Neural crest cell (in vitro differentiated cells): Measurements from ENCODE around the gene LTBP4. TPM values are rescaled to one million over a fixed set of nuclear protein-coding genes. Genes with fewer than 3 reads are reported as not detected.

Experiments used
- DNase-seq: peaks from one replicate; pipeline ENCODE4 v3.0.0; 2021; ENCODE audit warnings: low read depth, mixed read lengths, low spot score
- H3K27ac Mint-ChIP-seq: one replicate; pipeline ENCODE4 v1.8.0; 2021; ENCODE audit warnings: mild to moderate bottlenecking, mixed read lengths; ENCODE audit not compliant: unreplicated experiment
- H3K27me3 Mint-ChIP-seq: 2 replicates; pipeline ENCODE4 v1.8.0; 2021; ENCODE audit warnings: low read depth, mild to moderate bottlenecking, mixed read lengths
- H3K36me3 Mint-ChIP-seq: 2 replicates; pipeline ENCODE4 v1.8.0; 2021; ENCODE audit warnings: low read depth, mild to moderate bottlenecking, mixed read lengths
- H3K4me1 Mint-ChIP-seq: 2 replicates; pipeline ENCODE4 v1.8.0; 2021; ENCODE audit warnings: mixed read lengths
- H3K4me3 Mint-ChIP-seq: one replicate; pipeline ENCODE4 v1.8.0; 2021; ENCODE audit warnings: mild to moderate bottlenecking, mixed read lengths
- H3K9me3 Mint-ChIP-seq: 2 replicates; pipeline ENCODE4 v1.8.0; 2021; ENCODE audit warnings: mixed read lengths
- CTCF ChIP-seq: fragments of 200-600 bp; sonication (generic); conservative IDR thresholded peaks from 2 replicates; pipeline ENCODE4 v1.5.0; 2021; ENCODE audit warnings: antibody characterized with exemption, mild to moderate bottlenecking
- total RNA-seq: library from RNA; stranded (reverse); gene quantifications from 2 replicates; pipeline ENCODE4 v1.2.1, GENCODE V29; 2021

The LTBP4 gene
- total RNA-seq, 1 donor from 2014 or later: 125 TPM

GRCh38 chr19:40605216-40605971, 4.2 kb downstream of the LTBP4 start:
- H3K36me3 Mint-ChIP-seq: peaks cover 4% of the 10 kb centered on the region
- DNase-seq: no peak
- H3K4me3 Mint-ChIP-seq: peak overlapping the region; percentile 81
- H3K27ac Mint-ChIP-seq: no peak overlapping the region
- no peak for TF ChIP-seq CTCF
- H3K27me3 Mint-ChIP-seq: peaks cover 92% of the 10 kb centered on the region
- no peaks in the 10 kb centered on the region for H3K9me3 Mint-ChIP-seq
- peaks cover 42% of the 10 kb centered on the region for H3K4me1 Mint-ChIP-seq

GRCh38 chr19:40607311-40608239, 6.4 kb downstream of the LTBP4 start:
- Mint-ChIP-seq H3K36me3 (peaks cover 9% of the 10 kb centered on the region), H3K27me3 (peaks cover 97% of the 10 kb centered on the region), H3K4me3 (peak overlapping the region; percentile 63), H3K27ac (no peak overlapping the region), H3K4me1 (peaks cover 50% of the 10 kb centered on the region), H3K9me3 (no peaks in the 10 kb centered on the region)
- DNase-seq: no peak
- TF ChIP-seq CTCF: no peak

GRCh38 chr19:40608240-40608621, 7.1 kb downstream of the LTBP4 start:
- DNase-seq: no peak
- no peak overlapping the region for H3K4me3 Mint-ChIP-seq
- peaks cover 95% of the 10 kb centered on the region for H3K27me3 Mint-ChIP-seq
- H3K9me3 Mint-ChIP-seq: no peaks in the 10 kb centered on the region
- peaks cover 10% of the 10 kb centered on the region for H3K36me3 Mint-ChIP-seq
- peaks cover 47% of the 10 kb centered on the region for H3K4me1 Mint-ChIP-seq
- no peak for TF ChIP-seq CTCF
- H3K27ac Mint-ChIP-seq: no peak overlapping the region

DNA sequence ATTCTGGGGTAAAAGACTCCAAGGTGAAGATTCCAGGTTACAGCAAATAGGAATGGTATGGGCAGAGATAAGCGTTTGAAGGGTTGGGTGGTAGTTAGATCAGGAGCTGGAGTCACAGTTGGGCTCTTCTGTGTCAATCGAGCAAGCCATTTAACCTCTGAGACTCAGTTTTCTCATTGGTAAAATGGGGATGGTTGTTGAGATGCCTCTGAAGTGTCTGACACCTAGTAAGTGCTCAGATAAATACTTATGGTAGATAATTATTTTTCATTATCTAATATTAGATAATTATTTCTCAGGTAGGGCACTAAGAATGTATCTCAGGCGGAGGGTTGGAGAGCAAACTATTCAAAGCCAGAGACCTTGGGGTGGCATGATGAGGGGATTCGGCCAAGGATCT, 7.8 kb downstream of the LTBP4 start:
- H3K9me3 Mint-ChIP-seq: no peaks in the 10 kb centered on the region
- peaks cover 10% of the 10 kb centered on the region for H3K36me3 Mint-ChIP-seq
- H3K27me3 Mint-ChIP-seq: peaks cover 95% of the 10 kb centered on the region
- peak overlapping the region; percentile 40 for H3K4me3 Mint-ChIP-seq
- H3K4me1 Mint-ChIP-seq: peaks cover 49% of the 10 kb centered on the region
- no peak for DNase-seq
- H3K27ac Mint-ChIP-seq: no peak overlapping the region
- TF ChIP-seq CTCF: no peak

DNA sequence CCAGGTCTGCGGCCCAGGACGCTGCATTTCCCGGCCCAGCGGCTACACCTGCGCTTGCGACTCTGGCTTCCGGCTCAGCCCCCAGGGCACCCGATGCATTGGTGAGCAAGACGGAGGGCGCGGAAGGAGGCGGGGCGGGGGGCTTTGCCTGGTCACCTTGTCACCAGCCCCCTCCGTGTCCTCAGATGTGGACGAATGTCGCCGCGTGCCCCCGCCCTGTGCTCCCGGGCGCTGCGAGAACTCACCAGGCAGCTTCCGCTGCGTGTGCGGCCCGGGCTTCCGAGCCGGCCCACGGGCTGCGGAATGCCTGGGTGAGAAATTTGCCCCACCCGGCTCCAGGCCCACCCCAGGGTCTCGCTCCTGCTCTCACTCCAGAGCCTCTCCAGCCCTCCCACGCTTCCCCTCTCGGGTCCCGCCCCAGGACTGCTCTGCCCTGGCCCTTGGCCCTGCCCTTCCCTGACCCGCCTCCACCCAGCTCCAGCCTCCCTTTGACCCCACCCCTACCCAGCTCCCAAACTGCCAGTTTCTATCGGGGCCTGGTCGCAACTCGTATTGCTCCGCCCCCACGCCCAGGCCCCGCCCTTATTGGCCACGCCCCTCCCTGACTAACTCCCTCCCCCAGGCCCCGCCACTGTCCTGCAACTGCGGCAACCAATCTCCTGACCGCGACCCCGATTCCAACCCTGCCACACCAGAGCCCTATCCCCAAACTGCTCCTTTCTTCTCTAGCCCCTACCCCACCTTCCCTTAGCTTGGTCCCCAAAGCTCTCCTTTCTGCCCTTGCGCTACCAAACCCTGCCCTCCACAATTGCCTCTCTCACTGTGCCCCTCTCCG, 8.6 kb downstream of the LTBP4 start:
- H3K4me1 Mint-ChIP-seq: peaks cover 48% of the 10 kb centered on the region
- peaks cover 95% of the 10 kb centered on the region for H3K27me3 Mint-ChIP-seq
- peak; percentile 74 for DNase-seq
- H3K36me3 Mint-ChIP-seq: peaks cover 10% of the 10 kb centered on the region
- H3K27ac Mint-ChIP-seq: no peak overlapping the region
- peak overlapping the region; percentile 85 for H3K4me3 Mint-ChIP-seq
- TF ChIP-seq CTCF: no peak
- no peaks in the 10 kb centered on the region for H3K9me3 Mint-ChIP-seq
